HepG2 (cell line): ENCODE measurements around the gene TMPO. TPM values are rescaled to one million over a fixed set of nuclear protein-coding genes. Genes with fewer than 3 reads are reported as not detected.
A peak's percentile ranks its signal among the peaks of the same experiment; 100 is the strongest.

Experiments used
- BCL6 ChIP-seq: IDR thresholded peaks from 2 replicates; pipeline ENCODE4 v1.6.1; 2016; ENCODE audit warnings: missing genetic modification reagents, missing compliant biosample characterization
- CREM ChIP-seq, 2 experiments: sonication (generic) in 1 of 2; formaldehyde crosslinking in 1 of 2; IDR thresholded peaks; 2 replicates each; pipeline versions ENCODE4 v1.4.0 to v1.6.1; 2016 to 2020; ENCODE audit warnings: antibody characterized with exemption in 1 of 2, mild to moderate bottlenecking in 1 of 2, missing genetic modification reagents in 1 of 2
- KDM4B ChIP-seq: sonication (generic); formaldehyde crosslinking; IDR thresholded peaks from 2 replicates; pipeline ENCODE4 v1.4.0; 2020; ENCODE audit warnings: missing genetic modification reagents
- LCORL ChIP-seq, 2 experiments: fragments of 450-650 bp in 1 of 2; sonication (generic) in 1 of 2; formaldehyde crosslinking in 1 of 2; IDR thresholded peaks; 2 replicates each; pipeline versions ENCODE4 v1.5.0 to v1.6.1; 2017 to 2020; ENCODE audit warnings: antibody characterized with exemption in 1 of 2, missing genetic modification reagents in 1 of 2
- NR2F6 ChIP-seq, 2 experiments: IDR thresholded peaks; 2 replicates each; pipeline ENCODE4 v1.6.1; 2016; ENCODE audit warnings: antibody characterized with exemption in 1 of 2, mild to moderate bottlenecking in 1 of 2
- POGZ ChIP-seq: sonication (generic); formaldehyde crosslinking; IDR thresholded peaks from 2 replicates; pipeline ENCODE4 v1.4.0; 2020; ENCODE audit warnings: mild to moderate bottlenecking, missing genetic modification reagents
- POLR2AphosphoS2 ChIP-seq: IDR thresholded peaks from 2 replicates; pipeline ENCODE4 v1.6.1; 2011; ENCODE audit warnings: low read depth, low read length, improper control_type of control experiment
- SP1 ChIP-seq, 2 experiments: fragments of 450-650 bp in 1 of 2; sonication (generic) in 1 of 2; formaldehyde crosslinking in 1 of 2; IDR thresholded peaks; 2 replicates each; pipeline versions ENCODE4 v1.4.0 to v1.6.1; 2016 to 2020; ENCODE audit warnings: missing genetic modification reagents in 1 of 2
- SUZ12 ChIP-seq: fragments of 150-350 bp; IDR thresholded peaks from 2 replicates; pipeline ENCODE4 v1.6.1; 2014; ENCODE audit warnings: low read depth, low read length
- XBP1 ChIP-seq: sonication (generic); formaldehyde crosslinking; IDR thresholded peaks from 2 replicates; pipeline ENCODE4 v1.5.0; 2020; ENCODE audit warnings: missing genetic modification reagents
- ZNF33B ChIP-seq: sonication (generic); formaldehyde crosslinking; IDR thresholded peaks from 2 replicates; pipeline ENCODE4 v1.5.1; 2020; ENCODE audit warnings: mild to moderate bottlenecking, missing genetic modification reagents
- ZNF598 ChIP-seq: sonication (generic); formaldehyde crosslinking; IDR thresholded peaks from 2 replicates; pipeline ENCODE4 v1.5.1; 2020; ENCODE audit warnings: mild to moderate bottlenecking, missing genetic modification reagents, borderline replicate concordance
- ZNF609 ChIP-seq: sonication (generic); formaldehyde crosslinking; IDR thresholded peaks from 2 replicates; pipeline ENCODE4 v1.4.0; 2020; ENCODE audit warnings: mild to moderate bottlenecking, missing genetic modification reagents, borderline replicate concordance
- ZNF687 ChIP-seq: sonication (generic); formaldehyde crosslinking; IDR thresholded peaks from 2 replicates; pipeline ENCODE4 v1.5.1; 2020; ENCODE audit warnings: mild to moderate bottlenecking, missing genetic modification reagents, moderate library complexity
- polyA plus RNA-seq, 8 experiments: library from polyadenylated mRNA; depleted of rRNA in 3 of 8; stranded (reverse) in 7 of 8; unstranded in 1 of 8; fragments of >200 nt; fragmentation: Illumina TruSeq in 4 of 8; extraction: Trizol in 4 of 8; gene quantifications; 2 replicates each; pipeline versions ENCODE4 v1.2.1 to v1.2.3, GENCODE V29; 2011 to 2016; ENCODE audit warnings: low read depth in 4 of 8, missing spikeins in 1 of 8, mixed read lengths in 1 of 8; ENCODE audit not compliant: insufficient read depth in 1 of 8
- total RNA-seq, 5 experiments: library from RNA; depleted of rRNA; stranded (reverse); fragments of >200 nt; fragmentation: Illumina TruSeq; extraction: Trizol; gene quantifications; 2 replicates each; pipeline ENCODE4 v1.2.3, GENCODE V29; 2016; ENCODE audit warnings: low read depth in 1 of 5
- TF ChIP-seq, protein P1 (sequence below): conservative IDR thresholded peaks from 2 replicates; pipeline ENCODE4 v1.6.1; 2018; ENCODE audit warnings: missing genetic modification reagents
- TF ChIP-seq, protein P2 (sequence below): sonication (generic); formaldehyde crosslinking; IDR thresholded peaks from 2 replicates; pipeline ENCODE4 v1.4.0; 2020; ENCODE audit warnings: missing genetic modification reagents, borderline replicate concordance

TMPO gene
- total and polyA plus RNA-seq, 2 of the 13 experiments (the other 11 are each of a cell fraction or from before 2014, with no cell fraction given): 24.2 to 167 TPM

- TF ChIP-seq ZNF687 (CRISPR knock-in tag) (no peak), POLR2AphosphoS2 (no peak), XBP1 (CRISPR knock-in tag) (no peak), SP1 (IDR thresholded peaks at IDR 0.05) (no peak), SP1 (CRISPR knock-in tag; IDR thresholded peaks at IDR 0.05) (no peak), LCORL (IDR thresholded peaks at IDR 0.05) (no peak), LCORL (CRISPR knock-in tag; IDR thresholded peaks at IDR 0.05) (peak; percentile 65; the same call in 1 of the 2 replicates), NR2F6 (IDR thresholded peaks at IDR 0.05) (peak; percentile 46; the same call in 1 of the 2 replicates), NR2F6 (CRISPR knock-in tag; IDR thresholded peaks at IDR 0.05) (peak; percentile 58; the same call in 1 of the 2 replicates), ZNF598 (CRISPR knock-in tag) (no peak), CREM (IDR thresholded peaks at IDR 0.05) (peak; percentile 44; the same call in 1 of the 2 replicates), CREM (CRISPR knock-in tag; IDR thresholded peaks at IDR 0.05) (no peak), KDM4B (CRISPR knock-in tag) (no peak), BCL6 (0 out of 2 replicates have a peak, but pooled peaks have one; percentile 12), SUZ12 (no peak), ZNF609 (CRISPR knock-in tag) (no peak), POGZ (no peak), ZNF33B (CRISPR knock-in tag) (no peak)
- TF ChIP-seq, protein P1, sequence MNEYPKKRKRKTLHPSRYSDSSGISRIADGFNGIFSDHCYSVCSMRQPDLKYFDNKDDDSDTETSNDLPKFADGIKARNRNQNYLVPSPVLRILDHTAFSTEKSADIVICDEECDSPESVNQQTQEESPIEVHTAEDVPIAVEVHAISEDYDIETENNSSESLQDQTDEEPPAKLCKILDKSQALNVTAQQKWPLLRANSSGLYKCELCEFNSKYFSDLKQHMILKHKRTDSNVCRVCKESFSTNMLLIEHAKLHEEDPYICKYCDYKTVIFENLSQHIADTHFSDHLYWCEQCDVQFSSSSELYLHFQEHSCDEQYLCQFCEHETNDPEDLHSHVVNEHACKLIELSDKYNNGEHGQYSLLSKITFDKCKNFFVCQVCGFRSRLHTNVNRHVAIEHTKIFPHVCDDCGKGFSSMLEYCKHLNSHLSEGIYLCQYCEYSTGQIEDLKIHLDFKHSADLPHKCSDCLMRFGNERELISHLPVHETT (CRISPR knock-in tag): no peak
- TF ChIP-seq, protein P2, sequence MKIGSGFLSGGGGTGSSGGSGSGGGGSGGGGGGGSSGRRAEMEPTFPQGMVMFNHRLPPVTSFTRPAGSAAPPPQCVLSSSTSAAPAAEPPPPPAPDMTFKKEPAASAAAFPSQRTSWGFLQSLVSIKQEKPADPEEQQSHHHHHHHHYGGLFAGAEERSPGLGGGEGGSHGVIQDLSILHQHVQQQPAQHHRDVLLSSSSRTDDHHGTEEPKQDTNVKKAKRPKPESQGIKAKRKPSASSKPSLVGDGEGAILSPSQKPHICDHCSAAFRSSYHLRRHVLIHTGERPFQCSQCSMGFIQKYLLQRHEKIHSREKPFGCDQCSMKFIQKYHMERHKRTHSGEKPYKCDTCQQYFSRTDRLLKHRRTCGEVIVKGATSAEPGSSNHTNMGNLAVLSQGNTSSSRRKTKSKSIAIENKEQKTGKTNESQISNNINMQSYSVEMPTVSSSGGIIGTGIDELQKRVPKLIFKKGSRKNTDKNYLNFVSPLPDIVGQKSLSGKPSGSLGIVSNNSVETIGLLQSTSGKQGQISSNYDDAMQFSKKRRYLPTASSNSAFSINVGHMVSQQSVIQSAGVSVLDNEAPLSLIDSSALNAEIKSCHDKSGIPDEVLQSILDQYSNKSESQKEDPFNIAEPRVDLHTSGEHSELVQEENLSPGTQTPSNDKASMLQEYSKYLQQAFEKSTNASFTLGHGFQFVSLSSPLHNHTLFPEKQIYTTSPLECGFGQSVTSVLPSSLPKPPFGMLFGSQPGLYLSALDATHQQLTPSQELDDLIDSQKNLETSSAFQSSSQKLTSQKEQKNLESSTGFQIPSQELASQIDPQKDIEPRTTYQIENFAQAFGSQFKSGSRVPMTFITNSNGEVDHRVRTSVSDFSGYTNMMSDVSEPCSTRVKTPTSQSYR: no peak
These were observed 58.7 kb downstream of the TMPO start (continued) for GRCh38 chr12:98574110-98574509.
